ENCODE results near the gene KLF13. TPM values are rescaled to one million over a fixed set of nuclear protein-coding genes. Genes with fewer than 3 reads are reported as not detected.

Gene KLF13
- total RNA-seq, 1 experiment from 2014 or later, result 14.1 TPM

- intact Hi-C loops (cut with micrococcal nuclease; ENCODE audit: unreplicated experiment), result no loop called here
- no TSS peak for BruUV-seq (replicated peaks)
- TF ChIP-seq CTCF (IDR thresholded peaks at IDR 0.05; ENCODE audit: unreplicated experiment), result no peak
- H3K27ac Mint-ChIP-seq (ENCODE audit: unreplicated experiment), result no peak overlapping the region
- no peaks in the 10 kb centered on the region for H3K36me3 Mint-ChIP-seq (ENCODE audit: insufficient read depth, unreplicated experiment)
- no peak for DNase-seq
- CTCF ChIA-PET, result no interaction called here
- no peak overlapping the region for H3K4me3 Mint-ChIP-seq (ENCODE audit: low read depth, unreplicated experiment)
- no peaks in the 10 kb centered on the region for H3K27me3 Mint-ChIP-seq (ENCODE audit: unreplicated experiment)
- no peaks in the 10 kb centered on the region for H3K9me3 Mint-ChIP-seq (ENCODE audit: low read depth, unreplicated experiment)
- H3K4me1 Mint-ChIP-seq (ENCODE audit: low read depth, unreplicated experiment), result no peaks in the 10 kb centered on the region
Observed at GRCh38 chr15:31377030-31377429, 50.4 kb downstream of the KLF13 start.

GRCh38 chr15:31378363-31378903, 51.8 kb downstream of the KLF13 start:
- CTCF ChIA-PET, result no interaction called here
- no peaks in the 10 kb centered on the region for H3K4me1 Mint-ChIP-seq (ENCODE audit: low read depth, unreplicated experiment)
- no peaks in the 10 kb centered on the region for H3K9me3 Mint-ChIP-seq (ENCODE audit: low read depth, unreplicated experiment)
- no peaks in the 10 kb centered on the region for H3K36me3 Mint-ChIP-seq (ENCODE audit: insufficient read depth, unreplicated experiment)
- no peak overlapping the region for H3K4me3 Mint-ChIP-seq (ENCODE audit: low read depth, unreplicated experiment)
- no peak for DNase-seq
- no TSS peak for BruUV-seq (replicated peaks)
- H3K27me3 Mint-ChIP-seq (ENCODE audit: unreplicated experiment), result no peaks in the 10 kb centered on the region
- H3K27ac Mint-ChIP-seq (ENCODE audit: unreplicated experiment), result no peak overlapping the region
- TF ChIP-seq CTCF (IDR thresholded peaks at IDR 0.05; ENCODE audit: unreplicated experiment), result no peak
- intact Hi-C loops (cut with micrococcal nuclease; ENCODE audit: unreplicated experiment), result no loop called here

- Mint-ChIP-seq H3K27ac (ENCODE audit: unreplicated experiment) (no peak overlapping the region), H3K36me3 (ENCODE audit: insufficient read depth, unreplicated experiment) (no peaks in the 10 kb centered on the region), H3K9me3 (ENCODE audit: low read depth, unreplicated experiment) (no peaks in the 10 kb centered on the region), H3K4me1 (ENCODE audit: low read depth, unreplicated experiment) (no peaks in the 10 kb centered on the region), H3K27me3 (ENCODE audit: unreplicated experiment) (no peaks in the 10 kb centered on the region), H3K4me3 (ENCODE audit: low read depth, unreplicated experiment) (no peak overlapping the region)
- intact Hi-C loops (cut with micrococcal nuclease; ENCODE audit: unreplicated experiment), result no loop called here
- DNase-seq, result no peak
- no TSS peak for BruUV-seq (replicated peaks)
- no peak for TF ChIP-seq CTCF (IDR thresholded peaks at IDR 0.05; ENCODE audit: unreplicated experiment)
- CTCF ChIA-PET, result no interaction called here
Observed at GRCh38 chr15:31379042-31379441, 52.4 kb downstream of the KLF13 start.

GRCh38 chr15:31379577-31379976, 52.9 kb downstream of the KLF13 start:
- intact Hi-C loops (cut with micrococcal nuclease; ENCODE audit: unreplicated experiment), result no loop called here
- Mint-ChIP-seq H3K4me1 (ENCODE audit: low read depth, unreplicated experiment) (no peaks in the 10 kb centered on the region), H3K9me3 (ENCODE audit: low read depth, unreplicated experiment) (no peaks in the 10 kb centered on the region), H3K4me3 (ENCODE audit: low read depth, unreplicated experiment) (no peak overlapping the region), H3K27me3 (ENCODE audit: unreplicated experiment) (no peaks in the 10 kb centered on the region), H3K27ac (ENCODE audit: unreplicated experiment) (no peak overlapping the region), H3K36me3 (ENCODE audit: insufficient read depth, unreplicated experiment) (no peaks in the 10 kb centered on the region)
- CTCF ChIA-PET, result no interaction called here
- no peak for DNase-seq
- no TSS peak for BruUV-seq (replicated peaks)
- no peak for TF ChIP-seq CTCF (IDR thresholded peaks at IDR 0.05; ENCODE audit: unreplicated experiment)
